Astrocyte (in vitro differentiated cells and primary cell): Measurements from ENCODE around the gene BRWD1.

ENCODE experiments used
- EZH2 ChIP-seq: IDR thresholded peaks from 2 replicates; pipeline ENCODE4 v1.6.1; 2012; ENCODE audit warnings: mild to moderate bottlenecking, low read length, inconsistent platforms; ENCODE audit not compliant: insufficient read depth
- TF ChIP-seq, protein P1 (sequence below): IDR thresholded peaks from 2 replicates; pipeline ENCODE4 v1.5.1; 2011; ENCODE audit warnings: low read depth, mild to moderate bottlenecking, inconsistent platforms, low read length, moderate library complexity; ENCODE audit not compliant: insufficient read depth

DNA sequence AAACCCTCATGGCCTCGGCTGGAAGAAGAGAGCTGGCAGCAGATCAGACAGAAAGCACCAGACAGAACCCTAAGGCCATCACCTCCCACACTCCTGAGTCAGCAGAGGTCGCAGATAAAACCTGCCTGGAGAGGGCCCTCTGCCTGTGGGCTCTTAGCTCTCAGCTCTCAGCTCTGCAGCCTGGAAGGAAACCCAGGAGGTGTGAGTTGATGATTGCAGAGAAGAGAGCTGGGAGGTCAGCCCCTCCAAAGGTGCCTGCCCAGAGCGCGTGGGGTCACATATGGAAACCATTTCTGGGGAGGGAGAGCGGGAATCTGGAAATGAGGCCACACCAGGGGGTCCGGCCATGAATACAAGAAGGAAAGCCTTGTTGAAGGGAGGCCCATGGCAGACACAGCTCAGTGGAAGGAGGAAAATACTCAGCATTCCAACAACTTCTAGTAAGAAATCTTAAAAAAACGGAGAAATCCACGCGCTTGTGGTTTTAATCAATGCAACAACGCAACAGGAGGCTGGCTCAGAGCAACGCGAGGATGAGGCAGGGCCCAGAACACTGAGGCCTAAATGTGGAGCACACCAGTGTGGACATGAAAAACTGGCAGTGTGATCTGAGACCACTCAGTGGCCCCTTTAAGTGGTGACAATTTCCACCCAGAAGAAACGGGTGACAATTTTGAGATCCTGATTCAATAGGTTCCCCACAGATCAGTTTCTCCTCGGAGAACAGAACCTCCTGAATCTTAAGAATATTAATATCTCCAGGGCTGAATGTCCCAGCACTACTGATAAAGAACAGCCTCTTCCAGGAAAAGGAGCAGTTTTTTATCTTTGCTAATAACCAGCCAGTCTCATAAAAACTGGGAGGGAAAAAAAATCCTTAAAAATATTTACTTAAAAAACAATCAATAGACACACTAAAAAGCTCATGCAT, 175.9 kb downstream of the BRWD1 start:
- TF ChIP-seq, protein P1, sequence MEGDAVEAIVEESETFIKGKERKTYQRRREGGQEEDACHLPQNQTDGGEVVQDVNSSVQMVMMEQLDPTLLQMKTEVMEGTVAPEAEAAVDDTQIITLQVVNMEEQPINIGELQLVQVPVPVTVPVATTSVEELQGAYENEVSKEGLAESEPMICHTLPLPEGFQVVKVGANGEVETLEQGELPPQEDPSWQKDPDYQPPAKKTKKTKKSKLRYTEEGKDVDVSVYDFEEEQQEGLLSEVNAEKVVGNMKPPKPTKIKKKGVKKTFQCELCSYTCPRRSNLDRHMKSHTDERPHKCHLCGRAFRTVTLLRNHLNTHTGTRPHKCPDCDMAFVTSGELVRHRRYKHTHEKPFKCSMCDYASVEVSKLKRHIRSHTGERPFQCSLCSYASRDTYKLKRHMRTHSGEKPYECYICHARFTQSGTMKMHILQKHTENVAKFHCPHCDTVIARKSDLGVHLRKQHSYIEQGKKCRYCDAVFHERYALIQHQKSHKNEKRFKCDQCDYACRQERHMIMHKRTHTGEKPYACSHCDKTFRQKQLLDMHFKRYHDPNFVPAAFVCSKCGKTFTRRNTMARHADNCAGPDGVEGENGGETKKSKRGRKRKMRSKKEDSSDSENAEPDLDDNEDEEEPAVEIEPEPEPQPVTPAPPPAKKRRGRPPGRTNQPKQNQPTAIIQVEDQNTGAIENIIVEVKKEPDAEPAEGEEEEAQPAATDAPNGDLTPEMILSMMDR = no peak
- no peak for TF ChIP-seq EZH2
